SH-SY5Y (cell line): ENCODE data around the gene LRIG1.

Experiments used
- GATA2 ChIP-seq: IDR thresholded peaks from 2 replicates; pipeline ENCODE4 v1.6.1; 2011; ENCODE audit warnings: mild to moderate bottlenecking, low read depth, low read length
- GATA3 ChIP-seq: IDR thresholded peaks from 2 replicates; pipeline ENCODE4 v1.6.1; 2011; ENCODE audit warnings: low read depth, mild to moderate bottlenecking, low read length, moderate library complexity

- TF ChIP-seq GATA3 (no peak), GATA2 (no peak)
Observed at GRCh38 chr3:66386011-66386924, 114.6 kb downstream of the LRIG1 start.
